ENCODE measurements around the gene NANOS1. TPM values are rescaled to one million over a fixed set of nuclear protein-coding genes. Genes with fewer than 3 reads are reported as not detected.

Gene NANOS1, protein sequence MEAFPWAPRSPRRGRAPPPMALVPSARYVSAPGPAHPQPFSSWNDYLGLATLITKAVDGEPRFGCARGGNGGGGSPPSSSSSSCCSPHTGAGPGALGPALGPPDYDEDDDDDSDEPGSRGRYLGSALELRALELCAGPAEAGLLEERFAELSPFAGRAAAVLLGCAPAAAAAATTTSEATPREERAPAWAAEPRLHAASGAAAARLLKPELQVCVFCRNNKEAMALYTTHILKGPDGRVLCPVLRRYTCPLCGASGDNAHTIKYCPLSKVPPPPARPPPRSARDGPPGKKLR
- 0.83 TPM for polyA plus RNA-seq (2013, experiment 1 of 2; ENCODE audit: insufficient read length)
- polyA plus RNA-seq (2013, experiment 2 of 2; ENCODE audit: insufficient read length), result 1.3 TPM

DNA sequence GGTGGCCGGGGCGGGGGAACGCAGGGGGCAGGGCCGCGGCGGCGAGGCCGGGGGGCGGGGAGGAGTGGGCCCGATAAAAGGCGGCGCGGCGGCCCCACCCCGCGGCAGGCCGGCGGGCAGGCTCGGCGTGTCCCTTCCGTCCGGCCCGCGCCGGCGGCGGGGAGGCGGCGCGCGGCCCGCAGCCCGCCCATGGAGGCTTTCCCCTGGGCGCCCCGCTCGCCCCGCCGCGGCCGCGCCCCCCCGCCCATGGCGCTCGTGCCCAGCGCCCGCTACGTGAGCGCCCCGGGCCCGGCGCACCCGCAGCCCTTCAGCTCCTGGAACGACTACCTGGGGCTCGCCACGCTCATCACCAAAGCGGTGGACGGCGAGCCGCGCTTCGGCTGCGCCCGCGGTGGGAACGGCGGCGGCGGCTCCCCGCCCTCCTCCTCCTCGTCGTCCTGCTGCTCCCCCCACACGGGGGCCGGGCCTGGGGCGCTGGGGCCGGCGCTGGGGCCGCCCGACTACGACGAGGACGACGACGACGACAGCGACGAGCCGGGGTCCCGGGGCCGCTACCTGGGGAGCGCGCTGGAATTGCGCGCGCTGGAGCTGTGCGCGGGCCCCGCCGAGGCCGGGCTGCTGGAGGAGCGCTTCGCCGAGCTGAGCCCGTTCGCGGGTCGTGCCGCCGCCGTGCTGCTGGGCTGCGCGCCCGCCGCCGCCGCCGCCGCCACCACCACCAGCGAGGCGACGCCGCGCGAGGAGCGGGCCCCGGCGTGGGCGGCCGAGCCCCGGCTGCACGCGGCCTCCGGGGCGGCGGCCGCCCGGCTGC, at the start of gene NANOS1:
Gene NANOS1, plus strand, starts transcription at position 102 of the 808 bp plus-strand sequence. Its CDS starts 88 bp downstream, at position 190.
- DNase-seq, result peak; percentile 16

DNA sequence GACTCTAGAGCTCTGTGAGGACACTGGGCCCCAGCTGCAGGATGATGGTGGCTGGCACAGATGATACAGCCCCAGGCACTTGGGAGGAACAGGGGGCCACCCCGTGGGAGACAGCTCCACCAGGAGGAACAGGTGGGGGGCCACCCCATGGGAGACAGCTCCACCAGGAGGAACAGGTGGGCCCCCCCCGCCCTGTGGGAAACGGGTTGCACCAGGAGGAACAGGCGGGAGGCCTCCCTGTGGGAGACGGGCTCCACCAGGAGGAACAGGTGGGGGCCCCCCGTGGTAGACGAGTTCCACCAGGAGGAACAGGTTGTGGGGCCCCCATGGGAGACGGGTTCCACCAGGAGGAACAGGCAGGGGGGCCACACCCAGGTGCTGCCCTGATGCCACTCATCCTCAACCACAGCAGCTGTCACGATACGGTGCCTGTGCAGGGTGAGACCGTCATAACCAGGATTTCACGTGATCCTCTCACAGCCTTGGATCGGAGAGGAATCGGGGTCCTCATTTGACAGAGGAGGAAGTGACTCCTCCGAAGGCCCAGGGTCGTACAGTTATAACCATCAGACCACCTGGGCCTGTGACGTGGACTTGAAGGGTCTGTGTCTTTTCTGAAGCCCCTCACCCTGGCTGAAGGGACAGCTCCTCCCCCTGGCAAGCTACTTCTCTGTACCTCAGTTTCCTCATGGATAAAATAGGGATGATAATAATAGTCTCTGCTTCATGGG, 49.2 kb upstream of the NANOS1 start:
- no peak for DNase-seq

DNA sequence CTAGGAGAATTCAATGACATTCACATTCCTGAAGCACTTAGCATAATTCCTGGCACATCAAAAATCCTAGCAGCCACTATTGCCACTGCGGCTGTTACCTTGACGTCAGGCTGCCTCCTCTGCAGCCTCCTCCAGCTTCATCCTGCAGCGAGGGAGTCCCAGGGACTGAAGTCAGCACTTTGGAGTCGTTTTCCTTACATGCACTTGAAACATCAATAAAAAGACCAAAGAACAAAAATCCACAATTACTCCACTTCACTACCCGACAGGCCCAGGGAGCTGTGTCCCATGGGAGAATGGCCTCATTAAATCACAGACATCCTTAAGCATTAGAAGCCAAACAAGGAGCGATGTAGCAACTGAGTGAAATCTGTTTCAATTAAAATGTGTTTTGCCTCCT, 48.6 kb upstream of the NANOS1 start:
- DNase-seq, result no peak

DNA sequence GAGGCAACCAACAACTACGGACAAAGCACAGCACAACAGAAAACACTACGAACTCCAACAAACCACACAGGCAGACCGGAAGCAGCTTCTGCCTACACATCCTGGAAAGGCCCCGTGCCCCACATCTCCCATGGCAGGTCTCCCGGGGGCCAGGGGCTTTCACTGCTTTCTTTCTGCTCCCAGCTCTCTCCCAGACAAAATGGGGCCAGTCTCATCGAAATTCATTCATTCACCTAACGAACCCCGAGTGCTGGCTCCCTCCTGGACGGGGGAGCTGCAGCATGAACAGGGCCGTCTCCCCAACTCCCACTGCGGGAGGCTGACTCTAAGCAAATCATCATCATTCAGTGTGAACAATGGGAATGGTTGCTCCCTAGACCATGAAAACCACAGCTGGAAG, 47.6 kb upstream of the NANOS1 start:
- DNase-seq, result no peak

DNA sequence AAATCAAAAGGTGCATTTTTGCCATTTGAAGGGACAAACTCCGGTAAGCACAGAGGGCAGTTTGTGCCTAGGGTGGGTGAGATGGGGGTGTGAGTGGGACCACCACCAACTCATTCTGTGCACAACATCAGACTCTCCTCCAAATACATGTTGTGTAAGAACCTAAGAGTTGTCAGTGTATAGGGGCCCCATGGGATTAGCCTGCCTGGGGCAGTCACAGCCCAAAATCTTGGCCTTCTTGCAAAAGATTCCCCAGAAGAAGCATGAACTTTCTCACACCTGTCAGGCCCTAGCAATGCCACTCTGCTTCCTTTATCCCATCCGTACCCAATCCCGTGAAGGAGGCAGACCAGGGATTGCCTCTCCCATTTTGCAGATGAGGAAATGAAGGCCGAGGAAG, 47.1 kb upstream of the NANOS1 start:
- DNase-seq, result no peak

DNA sequence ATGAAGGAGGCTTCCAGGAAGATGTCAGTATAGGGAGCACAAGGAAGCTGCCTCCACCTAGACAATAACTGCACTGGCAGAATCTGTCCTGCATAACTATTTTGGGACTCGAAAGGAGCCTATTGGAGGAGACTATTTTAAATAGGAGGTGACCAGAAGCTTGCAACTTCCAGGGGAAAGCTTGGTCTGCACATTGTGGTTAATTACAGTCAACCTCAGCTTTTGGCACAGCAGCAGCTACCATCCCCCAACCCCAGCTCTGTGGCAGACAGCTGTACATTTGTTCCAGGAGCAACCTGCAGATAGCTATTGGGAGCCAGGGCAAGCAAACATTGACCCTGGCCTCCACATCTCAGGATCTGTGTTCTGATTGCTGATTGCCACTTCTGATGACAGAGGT, 46.3 kb upstream of the NANOS1 start:
- no peak for DNase-seq

DNA sequence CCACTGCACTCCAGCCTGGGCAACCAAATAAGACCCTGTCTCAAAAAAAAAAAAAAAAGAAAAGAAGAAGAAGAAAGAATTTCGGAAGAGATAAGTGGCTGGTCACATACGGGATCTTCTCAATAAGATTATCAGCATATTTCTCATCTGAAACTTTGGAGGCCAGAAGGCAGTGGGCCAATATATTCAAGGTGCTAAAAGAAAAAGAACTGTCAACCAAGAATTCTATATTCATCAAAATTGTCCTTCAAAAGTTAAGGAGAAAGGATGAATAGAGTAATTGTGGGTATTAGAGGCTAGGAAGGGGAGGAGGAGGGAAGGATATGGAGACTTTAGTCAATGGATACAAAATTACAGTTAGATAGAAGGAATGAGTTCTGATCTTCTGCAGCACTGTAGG, 43.9 kb upstream of the NANOS1 start:
- no peak for DNase-seq

DNA sequence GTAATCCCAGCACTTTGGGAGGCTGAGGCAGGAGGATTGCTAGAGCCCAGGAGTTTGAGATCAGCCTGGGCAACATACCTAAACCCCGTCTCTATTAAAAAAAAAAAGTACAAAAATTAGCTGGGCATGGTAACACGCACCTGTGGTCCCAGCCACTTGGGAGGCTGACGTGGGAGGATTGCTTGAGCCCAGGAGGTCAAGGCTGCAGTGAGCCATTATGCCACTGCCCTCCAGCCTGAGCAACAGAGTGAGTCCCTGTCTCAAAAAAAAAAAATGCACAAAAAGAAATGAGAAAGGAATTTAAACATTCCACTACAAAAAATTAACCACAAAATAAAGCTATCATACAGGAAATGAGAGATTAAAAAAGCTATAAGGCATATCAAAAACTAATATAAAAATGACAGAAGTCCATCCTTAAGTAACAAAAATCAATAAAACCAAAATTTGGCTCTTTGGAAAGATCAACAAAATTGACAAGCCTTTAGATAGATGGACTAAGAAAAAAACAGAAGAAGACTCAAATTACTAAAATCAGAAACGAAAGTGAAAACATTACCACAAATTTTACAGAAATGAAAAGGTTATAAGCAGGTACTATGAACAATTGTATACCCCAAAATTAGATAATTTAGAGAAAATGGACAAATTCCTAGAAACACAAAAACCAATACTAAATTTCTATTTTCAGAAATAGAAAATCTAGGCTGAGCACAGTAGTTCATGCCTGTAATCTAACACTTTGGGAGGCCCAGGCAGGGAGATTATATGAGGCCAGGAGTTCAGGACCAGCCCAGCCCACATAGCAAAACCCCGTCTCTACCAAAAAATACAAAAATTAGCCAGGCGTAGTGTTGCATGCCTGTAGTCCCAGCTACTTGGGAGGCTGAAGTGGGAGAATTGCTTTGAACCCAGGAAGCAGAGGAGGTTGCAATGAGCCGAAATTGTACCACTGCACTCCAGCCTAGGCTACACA, 42.4 kb upstream of the NANOS1 start:
- DNase-seq, result no peak

DNA sequence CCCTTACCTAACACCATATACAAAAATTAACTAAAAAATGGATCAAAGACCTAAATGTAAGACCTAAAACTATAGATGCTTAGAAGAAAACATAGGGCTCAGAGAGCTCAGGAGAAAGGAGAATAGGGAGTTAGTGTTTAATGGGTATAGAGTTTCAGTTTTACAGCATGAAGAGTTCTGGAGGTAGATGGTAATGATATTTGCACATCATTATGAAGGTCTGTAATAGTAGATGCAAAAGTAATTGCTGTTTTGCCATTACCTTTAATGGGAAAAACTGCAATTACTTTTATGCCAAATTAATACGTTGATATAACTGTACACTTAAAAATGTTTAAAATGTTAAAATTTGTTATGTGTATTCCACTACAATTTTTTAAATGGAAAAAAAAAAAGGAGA, 39.2 kb upstream of the NANOS1 start:
- DNase-seq, result no peak

DNA sequence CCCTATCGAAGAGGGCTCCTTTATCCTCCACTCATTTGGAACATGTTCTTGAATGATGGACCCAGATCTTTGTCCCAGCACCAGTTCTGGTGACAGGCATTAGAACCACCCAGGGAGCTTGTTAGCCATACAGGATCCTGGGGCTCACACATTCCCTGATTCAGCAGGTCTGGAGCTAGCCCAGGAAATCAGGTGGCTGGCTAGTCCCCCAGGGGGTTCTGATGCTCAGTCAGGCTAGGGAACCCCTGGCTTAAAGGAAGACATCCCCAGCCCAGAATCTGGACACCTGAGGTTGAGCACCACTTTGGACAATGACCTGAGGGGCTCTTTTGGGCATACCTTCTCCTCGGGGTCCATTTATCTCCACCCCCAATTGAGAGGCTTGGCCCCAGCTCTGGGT, 37.0 kb upstream of the NANOS1 start:
- no peak for DNase-seq

DNA sequence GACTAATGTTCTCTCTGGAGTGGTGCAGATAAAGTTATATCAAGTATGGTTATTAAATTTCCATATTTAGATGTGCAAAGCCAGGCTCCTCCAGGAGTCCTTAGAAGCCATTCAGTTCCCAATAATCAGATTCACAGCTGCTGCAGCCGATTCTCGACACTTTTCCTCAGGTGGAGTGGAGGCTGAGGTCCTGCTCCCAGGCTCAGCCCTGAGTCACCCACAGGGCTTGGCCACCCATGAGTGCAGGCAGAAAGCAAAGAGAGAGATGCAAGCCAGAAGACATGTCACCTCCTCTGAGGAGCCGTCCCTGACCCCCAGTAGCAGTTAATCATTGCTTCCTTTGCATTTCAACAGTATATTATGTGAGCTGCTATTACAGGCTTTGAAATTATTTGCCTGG, 36.3 kb upstream of the NANOS1 start:
- DNase-seq, result no peak

DNA sequence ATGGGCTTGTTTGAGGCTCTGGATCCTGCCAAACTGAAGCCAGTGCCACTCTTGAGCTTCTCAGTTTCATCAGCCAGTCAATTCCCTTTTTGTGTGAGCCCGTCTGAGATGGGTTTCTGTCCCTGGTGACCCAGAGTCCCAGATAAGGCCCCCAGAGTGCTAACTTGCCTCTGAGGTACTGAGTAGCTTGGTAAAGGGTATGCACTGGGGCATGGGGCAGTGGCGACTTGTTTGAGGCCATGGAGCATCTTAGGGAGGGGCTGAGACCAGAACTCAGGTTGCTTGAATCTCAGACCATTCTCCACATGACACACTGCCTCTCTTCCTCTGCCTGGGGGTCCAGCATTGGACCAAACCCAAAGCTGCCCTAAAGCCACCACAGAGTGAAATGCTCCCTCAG, 35.2 kb upstream of the NANOS1 start:
- DNase-seq, result no peak

DNA sequence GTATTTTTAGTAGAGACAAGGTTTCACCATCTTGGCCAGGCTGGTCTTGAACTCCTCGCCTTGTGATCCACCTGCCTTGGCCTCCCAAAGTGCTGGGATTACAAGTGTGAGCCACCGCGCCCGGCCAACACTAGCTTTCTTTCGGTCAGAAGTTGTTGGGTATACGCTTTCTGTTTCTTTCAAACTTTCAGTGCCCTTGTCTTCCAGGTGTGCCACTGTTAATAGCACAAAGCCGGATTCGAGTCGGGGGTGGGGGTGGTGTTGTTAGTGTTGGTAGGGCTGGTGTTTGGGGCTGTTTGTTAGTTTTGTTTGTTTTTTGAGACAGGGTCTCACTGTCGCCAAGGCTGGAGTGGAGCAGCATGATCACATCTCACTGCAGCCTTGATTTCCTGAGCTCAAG, 33.8 kb upstream of the NANOS1 start:
- no peak for DNase-seq

DNA sequence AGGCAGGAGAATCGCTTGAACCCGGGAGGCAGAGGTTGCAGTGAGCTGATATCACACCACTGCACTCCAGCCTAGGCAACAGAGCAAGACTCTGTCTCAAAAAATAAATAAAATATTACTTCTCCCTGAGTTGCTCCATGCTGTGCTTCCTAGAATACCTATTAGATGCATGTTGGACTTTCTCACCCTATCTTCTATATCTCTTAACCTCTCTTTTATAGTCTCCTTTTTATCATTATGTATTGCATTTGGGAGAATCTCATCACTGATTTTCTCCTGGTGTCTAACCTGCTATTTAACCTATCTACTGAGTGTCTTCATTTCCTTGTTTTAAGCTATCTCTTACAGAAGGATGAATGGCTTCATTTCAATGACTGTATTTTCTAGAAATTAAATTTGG, 32.1 kb upstream of the NANOS1 start:
- no peak for DNase-seq

DNA sequence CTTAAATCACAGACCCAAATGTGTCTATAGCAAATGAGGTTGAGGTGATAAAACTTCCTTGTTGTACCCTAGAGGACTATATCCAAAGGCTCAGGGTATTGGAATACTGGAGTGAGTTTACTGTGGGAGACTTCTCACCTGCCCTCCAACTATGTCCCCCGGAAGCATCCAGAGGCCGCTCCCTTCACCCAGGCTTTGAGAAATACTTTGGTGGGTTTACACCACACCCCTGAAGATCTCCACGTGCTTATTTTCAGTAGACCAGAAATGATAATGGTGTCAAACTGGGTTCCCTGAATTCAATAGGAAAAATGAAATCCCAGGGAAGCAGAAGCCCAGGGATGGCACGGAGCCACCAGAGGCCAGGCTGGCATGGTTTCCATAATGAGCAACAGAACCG, 31.3 kb upstream of the NANOS1 start:
- DNase-seq, result no peak

DNA sequence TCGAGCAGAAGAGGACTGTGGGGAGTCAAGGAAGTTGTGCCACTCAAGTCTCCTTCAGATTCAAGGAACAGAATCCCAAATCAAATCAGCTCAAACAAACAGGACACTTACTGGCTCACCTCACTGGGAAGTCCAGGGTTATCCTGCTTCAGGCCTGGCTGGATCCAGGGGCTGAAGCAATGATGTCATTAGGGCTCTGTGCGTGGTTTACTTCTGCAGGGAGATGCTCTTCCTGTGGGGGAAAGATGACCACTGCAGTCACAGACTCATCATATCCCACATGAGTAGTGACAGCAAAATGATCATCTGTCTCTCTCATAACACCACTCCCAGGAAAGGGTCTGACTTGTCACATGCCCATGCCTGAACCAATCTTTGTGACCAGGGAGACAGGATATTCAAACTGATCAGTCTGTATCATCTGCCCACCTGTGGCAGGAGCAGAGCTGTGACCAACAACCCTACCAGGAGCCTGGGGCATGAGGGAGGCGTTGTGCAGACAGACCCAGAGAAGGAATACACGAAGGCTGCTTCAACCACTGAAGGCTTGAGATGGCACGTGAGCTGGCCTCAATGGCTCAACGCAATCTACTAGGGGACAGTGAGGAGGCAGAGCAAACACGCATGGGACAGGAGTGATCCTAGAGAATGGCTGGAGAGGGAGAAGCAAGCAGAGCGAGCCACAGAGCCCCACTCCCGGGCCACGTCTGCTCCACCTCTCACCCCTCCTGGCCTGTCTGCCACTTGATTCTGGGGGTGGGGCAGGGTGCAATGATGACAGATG, 27.6 kb upstream of the NANOS1 start:
- DNase-seq, result no peak

DNA sequence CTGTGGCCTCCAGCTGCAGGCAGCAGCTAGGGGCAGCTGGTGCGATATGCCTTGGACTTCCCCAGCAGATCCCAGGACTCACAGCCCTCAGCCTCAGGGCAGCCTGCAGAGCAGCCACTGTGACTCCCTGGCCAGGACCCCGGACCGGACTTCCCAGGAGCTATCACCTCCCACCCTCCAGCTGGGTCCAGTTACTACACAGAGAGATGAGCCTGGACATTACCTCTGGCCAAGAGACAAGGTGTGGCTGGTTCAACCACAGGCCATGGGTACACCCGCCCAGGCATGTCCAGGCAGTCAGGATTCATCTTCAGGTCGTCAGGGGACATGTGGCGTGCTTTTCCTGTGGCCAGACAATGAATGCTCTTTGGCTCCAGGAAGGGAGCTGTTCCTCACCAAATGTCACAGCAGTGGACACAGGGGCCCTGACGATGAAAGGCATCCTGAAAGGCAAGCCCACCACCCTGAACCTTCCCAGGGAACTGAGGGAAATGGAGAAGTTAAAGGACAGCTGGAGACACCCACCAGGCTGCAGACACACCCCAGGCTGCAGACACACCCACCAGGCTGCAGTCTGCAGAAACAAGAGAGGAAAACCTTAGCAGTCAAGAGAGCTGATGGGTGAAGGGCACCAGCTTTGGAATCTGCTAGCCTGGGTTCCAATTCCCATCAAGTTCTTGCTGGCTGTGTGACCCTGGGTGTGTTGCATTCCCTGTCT, 25.8 kb upstream of the NANOS1 start:
- DNase-seq, result no peak

DNA sequence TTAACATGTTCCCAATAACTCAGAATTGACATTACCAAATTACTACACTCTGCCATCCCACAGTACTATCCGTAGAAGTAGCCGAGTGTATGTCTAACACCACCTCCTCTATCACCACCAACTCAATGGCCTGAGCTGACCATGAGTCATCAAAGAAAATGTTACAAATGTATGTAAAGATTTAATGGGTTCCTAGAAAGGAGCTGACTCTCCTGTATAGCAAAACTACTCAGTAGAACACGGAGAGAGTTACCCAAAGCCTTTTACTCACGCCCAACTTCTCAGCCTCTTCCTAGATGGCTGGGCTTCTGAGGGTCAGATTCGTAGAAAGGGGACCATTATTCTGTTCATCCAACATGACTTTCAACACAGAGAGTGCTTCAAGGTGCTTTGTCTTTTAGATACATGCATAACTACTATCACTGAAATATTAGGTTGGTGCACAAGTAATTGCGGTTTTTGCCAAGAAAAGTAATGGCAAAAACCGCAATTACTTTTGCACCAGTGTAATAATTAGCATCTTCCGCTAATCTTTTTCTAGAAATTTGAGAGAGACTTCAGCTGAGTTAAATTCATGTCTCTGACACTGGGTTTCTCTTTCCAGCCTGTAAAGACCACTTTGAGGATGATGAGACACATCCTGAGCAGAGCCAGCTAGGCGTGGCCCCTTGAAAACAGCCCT, 24.0 kb upstream of the NANOS1 start:
- peak; percentile 46 for DNase-seq

DNA sequence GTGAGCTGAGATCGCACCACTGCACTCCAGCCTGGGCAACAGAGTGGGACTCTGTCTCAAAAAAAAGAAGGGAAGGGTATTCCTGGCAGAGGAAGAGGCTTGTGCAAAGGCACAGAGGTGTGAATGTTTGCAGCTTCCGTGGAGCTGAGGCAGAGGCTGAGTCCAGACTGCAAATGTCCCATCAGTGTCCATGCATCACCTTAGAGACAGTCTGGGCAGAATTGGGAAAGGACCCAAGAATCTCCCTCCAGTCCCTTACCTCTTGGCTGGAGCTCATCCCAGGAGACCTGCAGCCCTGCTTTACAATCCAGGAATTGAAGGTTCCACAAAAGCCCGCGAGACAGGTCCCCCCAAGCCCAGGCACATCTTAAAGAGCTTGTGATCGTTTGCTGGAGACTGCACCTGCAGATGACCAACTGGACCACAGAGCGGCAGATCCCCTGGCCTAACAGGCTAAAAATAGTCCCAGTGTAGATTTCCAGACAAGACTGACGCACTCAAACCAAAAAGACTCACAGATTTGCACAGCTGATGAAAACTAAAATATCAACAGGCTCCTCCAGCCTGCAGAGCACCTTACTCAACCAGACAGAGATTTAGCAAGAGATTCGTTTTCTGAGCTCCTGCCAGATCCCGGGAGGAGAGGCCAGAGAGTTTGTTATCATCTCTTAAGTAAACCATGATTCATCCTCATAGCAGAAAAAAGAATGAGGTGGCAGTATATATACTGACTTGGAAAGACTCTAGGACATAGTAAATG, 22.9 kb upstream of the NANOS1 start:
- DNase-seq, result peak; percentile 94

All from fibroblast of skin of back (primary cell).